Activated T-cell treated with anti-CD3 and anti-CD28 coated beads for 48 hours (primary cell): ENCODE data around the gene PDSS2.
"Not testable (repeated sequence)": the region's sequence is repeated elsewhere in the genome, so short reads cannot be mapped to it uniquely, and the experiment has no call there.

Experiments used
- DNase-seq: peaks from one replicate; pipeline ENCODE4 v3.0.0-alpha.2; 2020; ENCODE audit warnings: low read depth

PDSS2 gene

DNA sequence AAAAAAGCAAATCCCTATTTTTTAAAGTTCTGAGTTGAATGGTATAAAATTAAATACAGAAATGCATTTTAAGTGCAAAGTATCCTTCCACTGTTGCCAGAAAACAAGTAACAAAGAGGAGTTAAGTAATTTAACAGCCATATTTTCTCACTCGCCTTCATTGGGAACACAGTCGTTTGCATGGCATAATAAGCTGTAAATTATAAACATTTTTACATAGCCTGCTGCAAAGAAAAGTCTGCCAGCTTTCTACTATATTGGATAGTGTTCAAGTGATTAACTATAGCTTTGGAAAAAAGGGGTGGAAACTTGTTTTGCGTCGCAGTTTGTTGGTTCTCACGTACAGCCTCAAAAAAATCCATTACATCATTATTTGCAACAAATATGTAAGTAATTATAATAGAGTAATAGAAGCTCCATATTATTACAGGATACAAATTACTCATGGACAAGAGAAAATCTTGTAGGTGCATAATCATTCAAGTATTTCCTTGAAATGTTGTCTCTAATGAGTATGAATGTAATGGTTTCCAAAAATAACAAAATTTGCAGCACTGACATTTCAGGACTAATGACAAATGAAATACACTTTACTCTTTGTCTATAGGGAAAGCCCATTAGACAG lies 139.3 kb downstream of the PDSS2 start:
- no peak for DNase-seq

DNA sequence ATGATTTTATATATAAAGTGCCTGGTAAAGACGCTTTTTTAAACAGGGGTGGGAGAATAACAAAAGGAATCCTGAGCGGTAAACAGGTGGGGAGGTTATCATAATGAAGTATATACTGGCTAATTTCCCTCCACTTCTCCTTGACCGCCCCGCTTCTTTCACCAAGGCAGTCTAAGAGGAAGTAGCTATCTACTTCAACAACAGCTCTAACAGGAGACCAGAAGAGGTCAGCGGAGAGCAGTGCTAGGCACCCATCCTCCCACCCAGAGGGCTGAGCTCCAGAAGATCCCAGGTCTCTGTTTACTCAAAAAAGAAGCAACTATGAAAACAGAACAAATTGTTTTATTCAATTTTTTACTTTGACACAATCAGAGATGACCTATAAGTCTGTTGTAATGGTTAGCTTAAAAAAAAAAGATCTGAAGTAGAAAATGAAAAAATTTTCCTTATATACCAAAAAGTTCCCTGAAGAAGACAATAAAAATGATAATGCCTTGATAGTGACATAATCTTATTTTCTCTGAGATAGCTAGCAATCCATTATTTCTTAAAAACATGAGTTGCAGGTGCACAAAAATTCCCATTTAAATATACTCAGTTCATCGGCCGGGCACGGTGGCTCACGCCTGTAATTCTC lies 141.1 kb downstream of the PDSS2 start:
- peak; percentile 11 for DNase-seq

DNA sequence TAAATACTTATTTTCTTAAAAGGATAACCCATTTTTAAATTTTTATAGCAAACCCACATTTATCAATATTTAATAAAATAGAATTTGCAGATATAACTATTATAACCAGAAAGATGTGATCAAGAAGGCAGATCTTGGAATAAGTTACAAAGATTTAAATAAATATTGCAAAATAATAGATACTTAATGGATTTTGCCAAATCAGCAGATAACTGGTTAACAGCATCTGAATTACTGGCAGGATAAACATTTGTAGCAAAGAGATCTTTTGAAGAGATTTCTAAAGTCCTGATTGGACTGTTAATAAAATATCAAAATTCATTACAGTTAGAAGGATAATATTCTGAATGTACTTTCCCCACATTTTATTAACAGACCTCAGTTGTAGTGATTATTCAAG lies 144.2 kb downstream of the PDSS2 start:
- DNase-seq: no peak

DNA sequence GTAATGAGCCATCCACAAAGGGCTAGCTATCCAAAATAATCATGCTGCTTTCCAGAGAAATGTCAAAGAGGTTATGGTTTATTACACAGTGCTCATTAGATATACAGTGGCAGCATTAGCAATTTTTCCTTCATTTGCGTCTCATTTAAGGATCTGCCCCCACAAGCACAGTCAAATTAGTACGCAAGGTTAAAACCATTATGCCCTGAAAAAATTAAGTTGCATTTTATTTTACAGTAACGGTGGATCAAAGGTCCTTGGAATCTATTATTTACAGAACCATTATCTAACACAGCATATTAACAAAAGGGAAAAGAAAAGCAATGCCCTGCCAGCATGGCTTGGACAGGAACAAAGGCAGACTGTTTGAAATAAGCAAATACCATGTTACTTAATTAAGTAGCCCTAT lies 144.8 kb downstream of the PDSS2 start:
- DNase-seq: no peak

DNA sequence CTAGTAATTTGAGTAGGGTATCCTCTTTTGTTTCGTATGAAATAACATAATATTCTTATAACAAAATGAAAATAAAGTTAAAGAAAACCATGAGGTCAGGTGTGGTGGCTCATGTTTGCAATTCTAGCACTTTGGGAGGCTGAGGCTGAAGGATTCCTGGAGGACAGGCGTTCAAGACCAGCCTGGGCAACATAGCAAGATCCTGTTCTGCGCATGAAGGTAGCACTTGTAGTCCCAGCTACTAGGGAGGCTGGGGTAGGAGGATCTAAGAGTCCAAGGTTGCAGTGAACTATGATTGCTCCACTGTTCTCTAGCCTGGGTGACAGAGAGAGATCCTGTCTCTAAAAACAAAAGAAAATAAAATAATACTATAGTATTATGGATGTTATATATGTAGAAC lies 145.6 kb downstream of the PDSS2 start:
- DNase-seq: no peak

DNA sequence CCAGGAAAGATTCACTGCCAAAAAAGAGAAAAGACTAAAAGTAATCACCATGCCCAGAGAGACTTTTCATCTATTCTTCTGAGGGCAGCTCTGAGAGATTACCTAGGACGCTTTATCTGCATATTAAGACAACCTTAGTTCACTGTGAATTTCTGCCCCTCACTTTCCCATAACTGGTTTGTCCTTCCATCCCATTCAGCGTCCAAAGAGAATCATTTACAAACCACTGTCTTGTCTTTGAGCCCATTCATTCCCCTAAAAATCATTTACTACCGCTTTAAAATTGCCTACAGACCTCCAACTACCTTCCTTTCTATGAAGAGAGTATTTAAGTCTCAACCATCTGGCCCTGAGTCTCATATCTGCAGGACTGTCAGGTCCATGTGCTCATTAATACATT lies 149.0 kb downstream of the PDSS2 start:
- no peak for DNase-seq

DNA sequence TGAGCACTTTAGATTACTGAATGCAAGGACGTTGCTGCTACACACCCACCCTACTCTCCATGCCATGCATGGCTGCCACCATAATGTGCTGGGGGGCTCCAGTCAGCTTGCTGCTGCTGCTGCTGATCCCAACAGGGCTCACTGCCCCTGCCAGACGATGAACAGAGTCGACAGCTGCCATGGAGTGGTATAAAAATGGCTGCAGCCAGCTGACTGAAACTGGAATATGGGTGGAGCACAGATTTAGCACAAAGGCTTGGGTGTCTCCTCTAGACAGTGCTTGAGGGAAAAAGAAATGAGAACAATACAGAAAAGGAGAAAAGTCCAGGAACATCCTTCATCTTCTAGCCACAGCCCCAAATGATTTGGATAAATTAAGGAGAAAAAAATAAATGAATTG lies 150.7 kb downstream of the PDSS2 start:
- DNase-seq: no peak

DNA sequence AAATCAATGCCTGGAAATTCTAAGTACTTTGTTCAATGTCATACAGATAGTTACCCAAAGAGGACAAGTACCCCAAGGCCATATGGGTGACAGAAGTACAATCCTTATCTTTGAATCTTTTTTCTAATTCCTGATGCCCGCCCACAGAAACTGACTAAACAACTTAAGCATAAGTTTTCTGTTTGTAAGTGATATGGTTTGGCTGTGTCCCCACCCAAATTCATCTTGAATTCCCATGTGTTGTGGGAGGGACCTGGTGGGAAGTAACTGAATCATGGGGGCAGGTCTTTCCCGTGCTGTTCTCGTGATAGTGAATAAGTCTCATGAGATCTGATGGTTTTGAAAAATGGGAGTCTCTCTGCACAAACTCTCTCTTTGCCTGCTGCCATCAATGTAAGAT lies 153.4 kb downstream of the PDSS2 start:
- not testable (repeated sequence) for DNase-seq

DNA sequence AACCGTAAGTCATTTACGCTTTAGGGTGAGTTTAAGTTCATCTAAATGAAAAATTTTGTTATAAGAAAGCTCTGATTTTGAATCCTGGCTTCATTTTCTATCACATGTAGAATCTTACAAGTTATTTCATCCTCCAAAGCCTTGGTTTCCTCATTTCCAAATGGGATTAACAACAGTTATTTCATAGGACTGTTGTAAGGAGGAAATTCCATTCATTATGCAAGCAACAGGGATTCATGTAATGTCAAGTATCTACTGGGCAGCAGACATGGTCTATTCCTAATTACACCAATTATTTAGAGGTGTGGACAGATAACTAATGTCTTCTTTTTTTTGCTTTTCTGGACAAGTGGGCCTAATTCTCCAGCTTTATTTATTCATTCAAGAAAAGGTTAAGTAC lies 154.0 kb downstream of the PDSS2 start:
- no peak for DNase-seq

DNA sequence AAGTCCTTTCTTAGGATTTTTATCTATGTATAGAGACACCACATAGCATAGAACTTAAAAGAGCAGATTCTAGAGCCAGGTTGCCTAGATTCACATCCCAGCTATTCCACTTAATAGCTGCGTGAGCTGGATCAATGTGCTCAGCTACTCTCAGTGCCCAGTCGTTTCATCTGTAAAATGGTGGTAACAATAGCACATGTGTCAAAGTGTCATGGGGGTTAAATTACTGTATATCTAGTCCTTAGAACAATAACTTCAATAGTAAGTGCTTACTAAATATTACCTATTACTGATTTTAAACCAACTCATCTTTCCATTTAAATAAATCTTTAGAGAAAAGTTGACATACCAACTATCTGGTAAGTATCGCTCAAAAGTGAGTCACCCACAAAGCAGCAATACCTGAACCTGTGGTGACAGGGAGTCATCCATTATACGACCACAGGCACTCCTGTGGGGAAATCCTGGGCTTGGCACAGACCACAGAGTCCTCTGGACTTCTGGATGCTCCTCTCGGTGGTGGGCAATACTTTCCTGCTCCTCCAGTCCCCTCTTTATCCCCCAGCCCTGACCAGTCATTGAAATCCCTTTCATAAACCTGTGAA lies 154.8 kb downstream of the PDSS2 start:
- DNase-seq: peak; percentile 41

DNA sequence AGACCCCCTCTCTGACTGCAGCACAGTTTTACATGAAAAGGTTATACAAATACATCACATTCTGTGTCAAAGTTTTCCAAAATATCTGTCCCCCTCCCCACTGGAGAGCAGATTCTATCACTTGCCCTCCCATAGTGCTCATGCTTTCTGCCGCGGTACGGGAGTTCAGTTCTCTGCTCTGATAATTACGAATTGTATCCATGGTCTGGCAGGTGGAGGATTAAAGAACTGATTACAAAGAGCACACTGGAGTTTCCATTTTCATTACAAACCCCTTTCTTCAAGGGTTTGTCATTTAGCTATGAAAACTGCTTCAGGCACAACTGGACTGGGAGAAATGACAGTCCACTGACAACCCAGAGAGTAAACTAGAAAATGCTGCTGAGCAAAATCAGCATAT lies 166.0 kb downstream of the PDSS2 start:
- no peak for DNase-seq

DNA sequence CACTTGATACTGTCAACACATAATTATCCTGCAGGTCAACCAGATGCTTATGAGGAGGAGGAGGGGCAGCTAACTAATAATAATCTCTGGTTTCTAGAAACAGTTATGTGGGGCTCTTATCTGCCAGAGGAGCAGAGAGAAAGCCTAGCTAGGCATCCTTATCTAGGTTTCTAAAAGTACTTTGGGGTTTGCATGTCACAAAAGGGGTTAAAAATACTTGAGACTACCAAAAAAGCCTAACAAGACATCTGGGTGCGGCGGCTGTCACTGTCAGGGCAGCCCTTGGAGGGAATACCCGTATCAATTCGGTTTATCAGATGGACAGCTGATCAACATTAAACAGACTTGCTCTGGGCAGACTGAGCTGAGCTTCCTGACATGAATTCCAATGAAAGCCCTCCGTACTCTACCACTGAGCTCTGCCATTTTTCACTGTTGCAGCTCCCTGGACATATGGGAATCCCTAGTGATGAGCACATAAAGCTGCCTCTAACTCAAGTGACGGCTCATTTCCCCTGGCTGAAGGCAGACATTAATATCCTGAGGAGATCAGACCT lies 166.6 kb downstream of the PDSS2 start:
- no peak for DNase-seq

DNA sequence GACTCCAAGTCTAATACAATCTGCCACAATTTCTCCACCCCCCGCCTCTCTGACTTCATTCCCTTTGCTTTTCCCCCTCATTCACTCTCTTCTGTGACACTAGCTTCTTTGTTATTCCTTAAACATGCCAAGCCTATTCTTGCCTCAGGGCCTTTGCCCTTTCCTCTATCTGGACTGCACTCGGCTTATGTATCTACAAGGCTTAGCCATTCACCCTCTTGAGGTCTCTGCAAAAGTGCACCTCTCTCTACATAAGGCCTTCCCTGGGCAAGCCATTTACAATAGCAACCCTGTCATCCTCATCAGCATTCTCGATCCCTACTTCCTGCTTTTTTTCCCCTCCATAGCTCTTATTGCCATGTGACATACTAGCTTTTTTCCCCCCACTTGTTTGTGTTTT lies 168.9 kb downstream of the PDSS2 start:
- no peak for DNase-seq

DNA sequence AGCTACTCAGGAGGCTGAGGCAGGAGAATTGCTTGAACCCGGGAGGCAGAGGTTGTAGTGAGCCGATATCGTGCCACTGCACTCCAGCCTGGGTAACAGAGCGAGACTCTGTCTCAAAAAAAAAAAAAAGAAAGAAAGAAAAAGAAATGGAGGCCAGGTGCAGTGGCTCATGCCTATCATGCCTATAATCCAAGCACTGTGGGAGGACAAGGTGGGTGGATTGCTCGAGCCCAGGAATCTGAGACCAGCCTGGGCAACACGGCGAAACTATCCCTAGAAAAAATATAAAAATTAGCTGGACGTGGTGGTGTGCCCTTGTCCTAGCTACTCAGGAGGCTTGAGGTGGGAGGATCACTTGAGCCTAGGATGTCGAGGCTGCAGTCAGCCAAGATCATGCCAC lies 170.1 kb downstream of the PDSS2 start:
- DNase-seq: not testable (repeated sequence)

DNA sequence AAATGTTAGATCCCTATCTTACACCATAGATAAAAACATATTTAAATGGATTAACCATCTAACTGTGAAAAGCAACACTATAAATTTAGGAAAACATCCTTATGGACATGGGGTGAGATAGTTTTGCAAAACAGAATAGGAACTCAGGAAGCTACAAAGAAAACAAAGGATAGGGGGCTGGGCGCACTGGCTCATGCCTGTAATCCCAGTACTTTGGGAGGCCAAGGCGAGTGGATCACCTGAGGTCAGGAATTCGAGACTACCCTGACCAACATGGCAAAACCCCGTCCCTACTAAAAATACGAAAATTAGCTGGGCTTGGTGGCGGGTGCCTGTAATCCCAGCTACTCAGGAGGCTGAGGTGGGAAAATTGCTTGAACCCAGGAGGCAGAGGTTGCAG lies 173.7 kb downstream of the PDSS2 start:
- not testable (repeated sequence) for DNase-seq

DNA sequence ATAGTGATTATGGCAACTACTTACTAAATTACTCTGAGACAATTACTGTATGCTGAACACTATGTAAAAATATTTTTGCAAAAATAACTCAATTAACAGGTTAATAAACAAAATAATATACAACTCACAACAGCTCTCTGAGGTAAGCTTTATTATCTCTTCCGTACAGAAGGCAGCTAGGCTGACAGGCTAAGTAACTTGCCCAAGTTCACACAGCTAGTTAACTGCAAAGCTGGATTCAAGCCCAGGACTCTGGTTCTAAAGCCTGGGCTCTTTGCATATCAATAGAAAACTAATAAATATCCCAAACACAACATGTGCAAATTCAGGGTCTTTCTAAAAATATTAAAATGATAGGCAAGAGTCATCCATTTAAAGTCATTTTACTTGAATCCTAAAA lies 174.6 kb downstream of the PDSS2 start:
- DNase-seq: no peak

DNA sequence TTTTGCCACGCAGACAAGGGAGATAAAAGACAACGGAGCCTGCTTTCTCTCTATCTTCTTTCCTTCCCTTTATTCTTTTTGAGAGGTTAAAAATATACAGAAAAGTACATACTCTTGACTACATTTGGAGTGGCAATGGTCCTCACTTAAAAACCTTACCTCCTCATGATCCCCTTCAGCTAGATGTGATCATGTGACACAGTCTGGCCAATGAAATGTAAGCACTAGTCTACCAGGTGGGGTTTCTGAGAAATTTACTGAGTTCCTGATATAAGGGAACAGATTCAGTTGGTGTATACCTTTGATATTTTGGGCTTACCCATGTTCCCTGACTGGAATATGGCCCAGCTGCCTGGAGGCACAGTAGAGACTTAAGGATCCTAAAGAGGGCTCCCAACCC lies 178.6 kb downstream of the PDSS2 start:
- no peak for DNase-seq

DNA sequence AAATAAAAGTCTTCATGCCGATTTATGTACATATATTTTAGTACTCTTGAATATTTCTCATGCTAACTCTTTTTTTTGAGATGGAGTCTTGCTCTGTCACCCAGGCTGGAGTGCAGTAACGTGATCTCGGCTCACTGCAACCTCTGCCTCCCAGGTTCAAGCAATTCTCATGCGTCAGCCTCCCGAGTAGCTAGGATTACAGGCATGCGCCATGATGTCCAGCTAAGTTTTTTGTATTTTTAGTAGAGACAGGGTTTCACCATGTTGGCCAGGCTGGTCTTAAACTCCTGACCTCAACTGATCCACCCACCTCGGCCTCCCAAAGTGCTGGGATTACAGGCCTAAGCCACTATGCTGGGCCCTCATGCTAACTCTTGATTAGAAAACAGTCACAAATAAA lies 179.4 kb downstream of the PDSS2 start:
- not testable (repeated sequence) for DNase-seq

DNA sequence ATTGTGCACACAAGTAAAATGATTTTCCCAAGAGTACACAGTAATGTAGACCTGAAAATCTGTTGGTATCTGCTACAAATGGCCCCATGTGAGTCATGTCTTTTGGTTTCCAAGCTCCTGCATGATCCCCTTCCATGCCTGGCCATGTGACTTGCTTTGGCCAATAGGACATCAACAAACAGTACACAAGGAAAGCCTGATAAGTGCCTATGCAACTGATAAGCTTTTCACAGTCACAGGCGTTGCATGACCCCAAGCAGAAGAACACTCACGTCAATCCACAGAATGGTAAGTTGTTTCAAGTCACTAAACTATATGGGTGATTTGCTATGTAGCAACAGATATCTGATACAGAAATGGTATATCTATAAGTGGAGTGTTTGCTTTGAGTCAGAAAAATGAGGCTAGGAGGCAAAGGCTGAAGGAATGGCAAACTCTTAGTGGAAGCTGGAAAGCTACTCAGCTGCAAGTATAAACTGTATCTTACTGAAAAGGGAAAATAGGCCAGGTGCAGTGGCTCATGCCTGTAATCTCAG lies 184.0 kb downstream of the PDSS2 start:
- no peak for DNase-seq

DNA sequence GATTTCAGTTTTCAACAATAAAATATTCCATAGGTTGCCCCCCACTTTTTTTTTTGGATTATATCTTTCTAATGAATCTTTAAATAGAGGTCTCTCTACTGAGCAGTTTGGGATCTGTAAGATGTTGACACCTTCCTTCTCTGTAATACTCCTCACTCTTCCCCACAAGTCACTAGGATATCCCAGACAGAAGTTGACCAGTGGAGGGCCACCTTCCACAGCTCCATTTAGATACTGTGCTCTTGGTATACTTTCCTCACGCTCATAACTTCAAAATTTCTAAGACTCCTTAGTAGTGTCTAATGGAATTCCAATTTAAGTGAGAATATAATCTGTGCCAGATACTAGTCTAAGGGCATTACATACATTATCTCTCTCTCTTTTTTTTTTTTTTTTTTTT lies 185.1 kb downstream of the PDSS2 start:
- no peak for DNase-seq

DNA sequence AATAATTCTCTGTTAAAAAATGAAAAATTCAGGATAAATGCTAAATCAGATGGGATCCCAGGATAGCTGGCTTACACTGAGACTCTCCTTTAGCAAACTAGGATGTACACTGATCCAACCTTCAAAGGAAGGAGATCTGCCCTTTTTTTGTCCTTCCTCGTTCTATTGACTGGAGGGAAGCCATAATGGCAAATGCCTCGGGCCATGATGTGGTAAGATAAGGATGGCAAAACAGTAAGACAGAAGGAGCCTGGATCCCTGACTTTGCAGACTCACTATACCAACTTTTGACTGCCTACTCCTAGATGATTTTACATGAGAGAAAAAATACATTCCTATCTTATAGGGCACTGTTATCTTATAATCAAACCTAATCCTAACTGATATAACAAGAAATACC lies 187.1 kb downstream of the PDSS2 start:
- DNase-seq: no peak

DNA sequence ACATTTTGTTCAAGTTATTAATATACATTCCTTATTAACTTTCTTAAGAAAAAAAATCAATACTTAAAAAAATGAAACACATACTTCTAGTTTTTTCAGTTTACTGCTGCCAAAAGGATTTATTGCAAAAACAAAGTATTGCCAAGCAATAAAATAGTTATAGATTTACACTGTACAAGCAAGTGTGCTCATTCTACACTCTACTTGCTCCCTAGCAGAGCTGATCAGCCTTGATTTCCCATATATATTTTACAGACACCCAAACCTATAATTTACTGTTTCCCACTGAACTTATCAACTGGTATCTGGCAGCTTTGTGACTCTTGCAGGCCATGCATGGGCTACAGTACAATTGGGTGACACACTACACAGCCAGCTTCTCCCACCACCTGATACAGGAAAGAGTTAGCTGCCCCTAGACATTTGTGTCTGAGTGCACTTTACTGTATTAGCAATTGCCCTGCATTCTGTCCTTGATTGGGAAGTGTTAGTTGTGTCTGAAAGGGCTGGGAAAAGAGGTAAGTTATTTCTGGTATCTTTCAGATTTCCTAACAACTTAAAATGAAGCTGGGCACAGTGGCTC lies 188.1 kb downstream of the PDSS2 start:
- DNase-seq: no peak

DNA sequence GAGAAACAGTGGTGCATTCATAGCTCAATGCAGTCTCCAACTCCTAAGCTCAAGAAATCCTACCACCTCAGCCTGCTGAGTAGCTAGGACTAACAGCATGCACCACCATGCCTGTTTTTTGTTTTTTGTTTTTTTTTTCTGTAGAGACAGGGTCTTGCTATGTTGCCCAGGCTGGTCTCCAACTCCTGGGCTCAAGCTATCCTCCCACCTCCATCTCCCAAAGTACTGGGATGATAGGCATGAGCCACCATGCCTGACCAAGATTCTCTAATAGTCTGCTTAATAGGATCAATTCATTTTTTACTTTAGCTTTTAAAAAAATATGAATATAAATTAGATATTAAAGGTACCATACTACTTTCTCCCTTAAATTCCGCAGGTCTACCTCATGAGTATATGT lies 191.7 kb downstream of the PDSS2 start:
- no peak for DNase-seq
